NB4 (cell line): ENCODE measurements around the gene EMC10.

Source experiments
- CTCF ChIP-seq: IDR thresholded peaks from one replicate; pipeline ENCODE4 v1.5.1; 2012; ENCODE audit warnings: low read depth, low read length
- MAX ChIP-seq: IDR thresholded peaks from 2 replicates; pipeline ENCODE4 v1.6.1; 2011; ENCODE audit warnings: low read depth, low read length
- MYC ChIP-seq: IDR thresholded peaks from 2 replicates; pipeline ENCODE4 v1.6.1; 2011; ENCODE audit warnings: low read depth, low read length
- POLR2A ChIP-seq: IDR thresholded peaks from 2 replicates; pipeline ENCODE4 v1.6.1; 2011; ENCODE audit warnings: mild to moderate bottlenecking; ENCODE audit not compliant: insufficient read length; ENCODE audit errors: extremely low read depth

- TF ChIP-seq MAX (no peak), CTCF (no peak), POLR2A (no peak), MYC (no peak)
These were observed 13.3 kb upstream of the EMC10 start for GRCh38 chr19:50462970-50463369.
